A549 (cell line): ENCODE results near the gene BNIPL. TPM values are rescaled to one million over a fixed set of nuclear protein-coding genes. Genes with fewer than 3 reads are reported as not detected.

Experiments used
- ATAC-seq, 2 experiments: fragments of 200-7000 bp in 1 of 2; fragments of >200 bp in 1 of 2; cut with Nextera tagmentation in 1 of 2; cut with Tn5 transposase in 1 of 2; 3 replicates each; pipeline versions ENCODE4 v1.8.0 to v1.9.1; 2018 to 2020; ENCODE audit warnings: mild to moderate bottlenecking in 1 of 2, moderate library complexity in 1 of 2
- CTCF ChIA-PET: fragments of 300-600 bp; sonication (Branson Sonifier 250); formaldehyde crosslinking; extraction: SDS; loops from one replicate; lab custom pipeline; 2021; ENCODE audit warnings: antibody characterized with exemption, inconsistent platforms; lab: Yijun Ruan, JAX
- POLR2A ChIA-PET: fragments of 350-600 bp; formaldehyde crosslinking; extraction: SDS; loops from one replicate; lab custom pipeline; 2021; ENCODE audit warnings: antibody characterized with exemption, inconsistent platforms; lab: Yijun Ruan, JAX
- DNase-seq, 2 experiments: peaks; one replicate each; pipeline versions ENCODE4 v3.0.0 to v3.0.0-alpha.2; 2011 to 2016; ENCODE audit warnings: low read depth in 1 of 2, low spot score in 1 of 2
- FAIRE-seq: peaks from 2 replicates; lab custom pipeline; 2011; peaks lifted over from hg19 to GRCh38; lab: Jason Lieb, UNC
- H3K27ac ChIP-seq, 2 experiments: fragments of >200 bp; sonication (Bioruptor Twin); formaldehyde crosslinking; 3 replicates each; pipeline ENCODE4 v1.5.1; 2016 to 2017
- H3K4me1 ChIP-seq: fragments of >200 bp; sonication (Bioruptor Twin); formaldehyde crosslinking; 3 replicates; pipeline ENCODE4 v1.6.1; 2016
- H3K4me2 ChIP-seq: fragments of >200 bp; sonication (Bioruptor Twin); formaldehyde crosslinking; 3 replicates; pipeline ENCODE4 v1.6.1; 2016
- H3K4me3 ChIP-seq: fragments of >200 bp; sonication (Bioruptor Twin); formaldehyde crosslinking; 3 replicates; pipeline ENCODE4 v1.5.1; 2016
- H3K9me3 ChIP-seq: fragments of >200 bp; sonication (Bioruptor Twin); formaldehyde crosslinking; 3 replicates; pipeline ENCODE4 v1.6.1; 2016
- CBX2 ChIP-seq: fragments of 200-600 bp; sonication (generic); IDR thresholded peaks from 2 replicates; pipeline ENCODE4 v1.6.1; 2016; ENCODE audit warnings: low read depth, mild to moderate bottlenecking, borderline replicate concordance
- CEBPB ChIP-seq, 2 experiments: fragments of >200 bp in 1 of 2; sonication (Bioruptor Twin) in 1 of 2; formaldehyde crosslinking in 1 of 2; IDR thresholded peaks; 2 replicates each; pipeline ENCODE4 v1.6.1; 2012 to 2016
- CHD2 ChIP-seq: fragments of 150-350 bp; IDR thresholded peaks from 2 replicates; pipeline ENCODE4 v1.6.1; 2014; ENCODE audit warnings: low read length; ENCODE audit not compliant: partially characterized antibody
- CHD4 ChIP-seq: fragments of 200-600 bp; sonication (generic); IDR thresholded peaks from 2 replicates; pipeline ENCODE4 v1.6.1; 2016; ENCODE audit warnings: antibody characterized with exemption, mild to moderate bottlenecking, borderline replicate concordance
- EHMT2 ChIP-seq: fragments of 200-600 bp; sonication (generic); IDR thresholded peaks from 2 replicates; pipeline ENCODE4 v1.6.1; 2016; ENCODE audit warnings: antibody characterized with exemption, low read depth, mild to moderate bottlenecking, moderate library complexity
- FOSL2 ChIP-seq, 2 experiments: fragments of 450-650 bp in 1 of 2; fragments of >200 bp in 1 of 2; sonication (Bioruptor Twin) in 1 of 2; formaldehyde crosslinking; IDR thresholded peaks; 2 replicates each; pipeline versions ENCODE4 v1.5.0 to v1.6.1; 2016 to 2020; ENCODE audit warnings: mild to moderate bottlenecking in 1 of 2, moderate library complexity in 1 of 2
- HEYL ChIP-seq: fragments of 250-450 bp; sonication (Bioruptor Pico); IDR thresholded peaks from 2 replicates; pipeline ENCODE4 v1.8.0; 2021; ENCODE audit warnings: mild to moderate bottlenecking, moderate library complexity
- KDM1A ChIP-seq: fragments of 200-600 bp; sonication (generic); IDR thresholded peaks from 2 replicates; pipeline ENCODE4 v1.6.1; 2016; ENCODE audit warnings: low read depth, mild to moderate bottlenecking
- MAFK ChIP-seq: fragments of 450-650 bp; IDR thresholded peaks from 2 replicates; pipeline ENCODE4 v1.6.1; 2014; ENCODE audit not compliant: partially characterized antibody
- RCOR1 ChIP-seq: fragments of 150-350 bp; IDR thresholded peaks from 2 replicates; pipeline ENCODE4 v1.6.1; 2014; ENCODE audit warnings: antibody characterized with exemption, low read length, low read depth
- RFX5 ChIP-seq: fragments of 450-650 bp; IDR thresholded peaks from 2 replicates; pipeline ENCODE4 v1.7.1; 2014; ENCODE audit warnings: antibody characterized with exemption, mild to moderate bottlenecking, moderate library complexity
- SMC3 ChIP-seq: fragments of >200 bp; sonication (Bioruptor Twin); formaldehyde crosslinking; IDR thresholded peaks from 3 replicates; pipeline ENCODE4 v1.6.1; 2018; ENCODE audit warnings: inconsistent platforms
- SREBF2 ChIP-seq: fragments of 450-650 bp; IDR thresholded peaks from 2 replicates; pipeline ENCODE4 v1.6.1; 2014; ENCODE audit warnings: mild to moderate bottlenecking, moderate library complexity
- ZC3H11A ChIP-seq: fragments of 450-650 bp; IDR thresholded peaks from 2 replicates; pipeline ENCODE4 v1.6.1; 2014; ENCODE audit warnings: antibody characterized with exemption, mild to moderate bottlenecking
- ZFP36 ChIP-seq: fragments of 450-650 bp; IDR thresholded peaks from 2 replicates; pipeline ENCODE4 v1.6.1; 2014; ENCODE audit warnings: borderline replicate concordance; ENCODE audit not compliant: partially characterized antibody
- WGBS: methylation state at CpG from one replicate; pipeline ENCODE4 v1.1.6; 2017; ENCODE audit errors: missing lambda C conversion rate; 5-methylcytosine and 5-hydroxymethylcytosine counted together
- polyA plus RNA-seq, 4 experiments: library from polyadenylated mRNA; depleted of rRNA in 3 of 4; stranded (reverse); fragments of >200 nt; fragmentation: RNase III in 1 of 4; extraction: RNeasy Plus Mini Kit Qiagen cat#74134 plus additional on column Dnase treatment in 1 of 4; gene quantifications; 2 replicates in 3 of 4; 3 replicates in 1 of 4; pipeline ENCODE4 v1.2.3, GENCODE V29; 2011 to 2017
- TF ChIP-seq, protein P1 (sequence below): IDR thresholded peaks from 2 replicates; pipeline ENCODE4 v1.6.1; 2012
- TF ChIP-seq, protein P2 (sequence below): fragments of 150-350 bp; IDR thresholded peaks from 2 replicates; pipeline ENCODE4 v1.6.1; 2014; ENCODE audit warnings: low read depth, mild to moderate bottlenecking, low read length
- TF ChIP-seq, protein P3 (sequence below): fragments of >200 bp; sonication (Bioruptor Twin); formaldehyde crosslinking; IDR thresholded peaks from 3 replicates; pipeline ENCODE4 v1.6.1; 2016
- TF ChIP-seq, protein P4 (sequence below): fragments of 250-450 bp; sonication (Bioruptor Pico); IDR thresholded peaks from 2 replicates; pipeline ENCODE4 v1.5.0; 2021; ENCODE audit warnings: mild to moderate bottlenecking, moderate library complexity, borderline replicate concordance

Gene BNIPL
- polyA plus RNA-seq, 2 of the 4 experiments (the other 2 are of a cell fraction): 0.22 to 0.30 TPM

DNA sequence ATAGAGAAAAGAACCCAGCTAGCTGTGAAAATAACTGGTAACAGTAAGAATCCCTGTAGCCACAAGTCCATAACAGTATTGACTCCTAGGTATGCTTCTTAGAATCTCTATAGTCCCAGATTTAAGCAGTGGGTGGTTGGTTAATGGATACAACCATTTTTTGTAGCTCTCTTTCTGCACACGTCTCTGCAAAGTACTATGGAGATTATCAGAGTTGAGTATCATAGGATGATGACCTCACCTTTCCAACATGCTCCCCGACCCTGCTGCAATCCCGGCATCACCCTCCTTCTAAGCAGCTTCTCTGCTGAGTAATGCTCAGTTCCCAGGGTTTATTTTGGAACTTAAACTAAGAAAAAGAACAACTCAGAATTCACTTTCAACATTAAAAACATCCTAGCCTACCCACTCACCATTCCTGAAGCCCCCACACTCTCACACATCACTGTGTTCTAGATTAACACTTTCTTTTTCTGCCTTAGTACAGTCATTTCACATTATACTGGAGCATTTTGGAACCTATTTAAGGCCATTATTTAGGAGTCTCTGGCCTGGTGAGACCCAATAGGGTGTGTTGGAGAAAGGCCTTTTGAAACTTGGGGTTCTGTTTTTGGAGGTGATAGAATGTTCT lies 26.5 kb downstream of the BNIPL start:
- peaks cover 33% of the 10 kb centered on the region for H3K4me1 ChIP-seq
- peak overlapping the region; percentile 98 to 100 for H3K27ac ChIP-seq
- peak; percentile 62 to 63 for DNase-seq
- peak; percentile 9 to 36; a peak in 1 of 6 replicates for ATAC-seq
- WGBS: 20% methylated on average over 3 of the region's 3 CpGs
- TF ChIP-seq, protein P1, sequence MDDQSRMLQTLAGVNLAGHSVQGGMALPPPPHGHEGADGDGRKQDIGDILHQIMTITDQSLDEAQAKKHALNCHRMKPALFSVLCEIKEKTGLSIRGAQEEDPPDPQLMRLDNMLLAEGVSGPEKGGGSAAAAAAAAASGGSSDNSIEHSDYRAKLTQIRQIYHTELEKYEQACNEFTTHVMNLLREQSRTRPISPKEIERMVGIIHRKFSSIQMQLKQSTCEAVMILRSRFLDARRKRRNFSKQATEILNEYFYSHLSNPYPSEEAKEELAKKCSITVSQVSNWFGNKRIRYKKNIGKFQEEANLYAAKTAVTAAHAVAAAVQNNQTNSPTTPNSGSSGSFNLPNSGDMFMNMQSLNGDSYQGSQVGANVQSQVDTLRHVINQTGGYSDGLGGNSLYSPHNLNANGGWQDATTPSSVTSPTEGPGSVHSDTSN: no peak
- no peak for TF ChIP-seq ZFP36
- no peak for TF ChIP-seq FOSL2 (IDR thresholded peaks at IDR 0.05)
- no peak for TF ChIP-seq FOSL2 (CRISPR knock-in tag; IDR thresholded peaks at IDR 0.05)
- TF ChIP-seq KDM1A: no peak
- ChIA-PET POLR2A (interaction anchor here (0.7 to 5.6 kb wide), 4 partner anchors 8 to 15 kb away, joined by 4 to 34 read pairs (median 8); partner anchors contain the start of genes C1orf56 and GABPB2), CTCF (interaction anchor here (0.8 to 7.8 kb wide), 6 partner anchors 11 to 103 kb away, joined by 3 to 86 read pairs (median 6); partner anchors contain the start of genes C1orf56, GABPB2 and LYSMD1)
- peak overlapping the region; percentile 98 for H3K4me2 ChIP-seq
- FAIRE-seq: no peak
- peak overlapping the region; percentile 1; the same call in 1 of the 3 replicates for H3K4me3 ChIP-seq
- no peaks in the 10 kb centered on the region for H3K9me3 ChIP-seq

DNA sequence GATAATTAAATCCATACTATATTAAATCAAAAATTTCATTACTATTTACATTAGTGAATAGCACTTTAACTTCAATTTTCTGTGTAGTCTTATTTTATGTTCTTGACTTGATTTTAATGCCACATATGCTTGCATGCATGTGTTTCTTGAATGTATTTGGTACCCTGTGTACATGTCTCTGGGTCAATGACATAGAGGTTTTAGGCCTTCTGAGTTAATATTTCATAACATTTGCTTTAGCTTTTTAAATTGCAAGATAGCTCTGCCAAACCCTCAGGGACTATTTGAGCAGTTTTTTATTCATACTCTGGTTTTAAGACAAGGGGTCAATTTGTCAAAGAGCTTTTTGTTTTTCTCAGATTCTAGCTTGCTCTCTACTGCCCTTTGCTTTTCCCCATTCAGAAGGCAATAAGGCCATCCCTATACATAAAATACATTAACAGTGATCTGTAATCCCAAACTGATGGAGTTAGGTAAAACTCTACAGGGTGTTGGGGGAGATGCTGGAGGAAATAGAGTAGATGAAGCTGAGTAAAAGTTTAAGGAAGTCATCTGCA lies 28.8 kb downstream of the BNIPL start:
- Histone ChIP-seq H3K4me3 (no peak overlapping the region), H3K27ac (no peak overlapping the region), H3K9me3 (no peaks in the 10 kb centered on the region), H3K4me2 (0 out of 3 replicates have a peak overlapping the region, but pooled peaks have one; percentile 13), H3K4me1 (peaks cover 40% of the 10 kb centered on the region)
- TF ChIP-seq, protein P2, sequence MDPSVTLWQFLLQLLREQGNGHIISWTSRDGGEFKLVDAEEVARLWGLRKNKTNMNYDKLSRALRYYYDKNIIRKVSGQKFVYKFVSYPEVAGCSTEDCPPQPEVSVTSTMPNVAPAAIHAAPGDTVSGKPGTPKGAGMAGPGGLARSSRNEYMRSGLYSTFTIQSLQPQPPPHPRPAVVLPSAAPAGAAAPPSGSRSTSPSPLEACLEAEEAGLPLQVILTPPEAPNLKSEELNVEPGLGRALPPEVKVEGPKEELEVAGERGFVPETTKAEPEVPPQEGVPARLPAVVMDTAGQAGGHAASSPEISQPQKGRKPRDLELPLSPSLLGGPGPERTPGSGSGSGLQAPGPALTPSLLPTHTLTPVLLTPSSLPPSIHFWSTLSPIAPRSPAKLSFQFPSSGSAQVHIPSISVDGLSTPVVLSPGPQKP: no peak
- TF ChIP-seq, protein P3, sequence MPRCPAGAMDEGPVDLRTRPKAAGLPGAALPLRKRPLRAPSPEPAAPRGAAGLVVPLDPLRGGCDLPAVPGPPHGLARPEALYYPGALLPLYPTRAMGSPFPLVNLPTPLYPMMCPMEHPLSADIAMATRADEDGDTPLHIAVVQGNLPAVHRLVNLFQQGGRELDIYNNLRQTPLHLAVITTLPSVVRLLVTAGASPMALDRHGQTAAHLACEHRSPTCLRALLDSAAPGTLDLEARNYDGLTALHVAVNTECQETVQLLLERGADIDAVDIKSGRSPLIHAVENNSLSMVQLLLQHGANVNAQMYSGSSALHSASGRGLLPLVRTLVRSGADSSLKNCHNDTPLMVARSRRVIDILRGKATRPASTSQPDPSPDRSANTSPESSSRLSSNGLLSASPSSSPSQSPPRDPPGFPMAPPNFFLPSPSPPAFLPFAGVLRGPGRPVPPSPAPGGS: no peak
- TF ChIP-seq EHMT2 (no peak), CBX2 (no peak), ZC3H11A (no peak), CHD4 (no peak), RFX5 (no peak), ZFP36 (no peak)
- ATAC-seq: no peak
- CTCF ChIA-PET: interaction anchor here (0.9 to 1.6 kb wide), 3 partner anchors 15 to 90 kb away, joined by 3 to 4 read pairs (median 4); no protein-coding TSS in a partner anchor
- POLR2A ChIA-PET: no interaction called here
- FAIRE-seq: no peak
- DNase-seq: no peak

DNA sequence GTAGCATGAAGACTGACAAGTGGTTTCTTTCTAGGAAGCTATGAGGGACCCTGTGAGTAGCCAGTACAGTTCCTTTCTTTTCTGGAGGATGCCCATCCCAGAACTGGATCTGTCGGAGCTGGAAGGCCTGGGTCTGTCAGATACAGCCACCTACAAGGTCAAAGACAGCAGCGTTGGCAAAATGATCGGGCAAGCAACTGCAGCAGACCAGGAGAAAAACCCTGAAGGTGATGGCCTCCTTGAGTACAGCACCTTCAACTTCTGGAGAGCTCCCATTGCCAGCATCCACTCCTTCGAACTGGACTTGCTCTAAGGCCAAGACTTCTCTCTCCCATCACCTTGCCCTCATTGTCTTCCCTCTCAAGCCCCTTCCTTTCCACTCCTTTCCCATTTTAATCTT lies 30.8 kb downstream of the BNIPL start:
- H3K27ac ChIP-seq: no peak overlapping the region
- POLR2A ChIA-PET: no interaction called here

More for the DNA sequence above, 30.8 kb downstream of the BNIPL start:
- CTCF ChIA-PET: interaction anchor here (1.0 to 1.7 kb wide), 5 partner anchors 10 to 92 kb away, joined by 3 to 4 read pairs (median 3); partner anchors contain the start of gene C1orf56
- ATAC-seq: no peak
- TF ChIP-seq HEYL (CRISPR knock-in tag) (no peak), SREBF2 (no peak), CEBPB (IDR thresholded peaks at IDR 0.05) (no peak), CHD4 (no peak), CHD2 (no peak), SMC3 (no peak), RCOR1 (no peak), MAFK (no peak)
- TF ChIP-seq, protein P1: no peak
- TF ChIP-seq, protein P2: no peak
- TF ChIP-seq, protein P3: no peak
- TF ChIP-seq, protein P4, sequence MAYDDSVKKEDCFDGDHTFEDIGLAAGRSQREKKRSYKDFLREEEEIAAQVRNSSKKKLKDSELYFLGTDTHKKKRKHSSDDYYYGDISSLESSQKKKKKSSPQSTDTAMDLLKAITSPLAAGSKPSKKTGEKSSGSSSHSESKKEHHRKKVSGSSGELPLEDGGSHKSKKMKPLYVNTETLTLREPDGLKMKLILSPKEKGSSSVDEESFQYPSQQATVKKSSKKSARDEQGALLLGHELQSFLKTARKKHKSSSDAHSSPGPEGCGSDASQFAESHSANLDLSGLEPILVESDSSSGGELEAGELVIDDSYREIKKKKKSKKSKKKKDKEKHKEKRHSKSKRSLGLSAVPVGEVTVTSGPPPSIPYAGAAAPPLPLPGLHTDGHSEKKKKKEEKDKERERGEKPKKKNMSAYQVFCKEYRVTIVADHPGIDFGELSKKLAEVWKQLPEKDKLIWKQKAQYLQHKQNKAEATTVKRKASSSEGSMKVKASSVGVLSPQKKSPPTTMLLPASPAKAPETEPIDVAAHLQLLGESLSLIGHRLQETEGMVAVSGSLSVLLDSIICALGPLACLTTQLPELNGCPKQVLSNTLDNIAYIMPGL: no peak
- TF ChIP-seq, all 56 proteins: peak for 0
- H3K9me3 ChIP-seq: no peaks in the 10 kb centered on the region
- FAIRE-seq (no peak), DNase-seq (no peak)
- WGBS: 91% methylated on average over 4 of the region's 4 CpGs
- peaks cover 37% of the 10 kb centered on the region for H3K4me1 ChIP-seq
- no peak overlapping the region for H3K4me3 ChIP-seq
- H3K4me2 ChIP-seq: no peak overlapping the region
